Measurements from ENCODE around the gene CCDC9.

Gene CCDC9

GRCh38 chr19:47302249-47302648, 45.9 kb downstream of the CCDC9 start:
- no peak for DNase-seq

- DNase-seq = no peak
Measured at GRCh38 chr19:47303966-47304365, 47.6 kb downstream of the CCDC9 start.

GRCh38 chr19:47305309-47305751, 49.0 kb downstream of the CCDC9 start:
- DNase-seq = peak; percentile 44

GRCh38 chr19:47306303-47306702, 50.0 kb downstream of the CCDC9 start:
- DNase-seq = no peak

GRCh38 chr19:47309038-47309437, 52.7 kb downstream of the CCDC9 start:
- no peak for DNase-seq

GRCh38 chr19:47309608-47310007, 53.3 kb downstream of the CCDC9 start, which contains the start of gene C5AR1:
TSS of gene C5AR1 (plus strand) at chr19:47309861. CDS start at chr19:47309896, 35 bp downstream.
- no peak for DNase-seq

- DNase-seq = no peak
Measured at GRCh38 chr19:47310323-47310722, 54.0 kb downstream of the CCDC9 start.

- no peak for DNase-seq
Measured at GRCh38 chr19:47310819-47311218, 54.5 kb downstream of the CCDC9 start.

- no peak for DNase-seq
Measured at GRCh38 chr19:47312366-47313006, 56.2 kb downstream of the CCDC9 start.

GRCh38 chr19:47313754-47314295, 57.5 kb downstream of the CCDC9 start:
- no peak for DNase-seq

GRCh38 chr19:47315125-47315821, 58.9 kb downstream of the CCDC9 start:
- DNase-seq = no peak

- no peak for DNase-seq
Measured at GRCh38 chr19:47316513-47316912, 60.2 kb downstream of the CCDC9 start.

GRCh38 chr19:47319923-47320871, 63.9 kb downstream of the CCDC9 start:
- DNase-seq = no peak
